ENCODE measurements around the gene ZNF436. TPM values are rescaled to one million over a fixed set of nuclear protein-coding genes. Genes with fewer than 3 reads are reported as not detected.

ZNF436 gene
- total and polyA plus RNA-seq, 2 of the 8 experiments (the other 6 are each of a cell fraction or from before 2014, with no cell fraction given) = 0.65 to 1.8 TPM

DNA sequence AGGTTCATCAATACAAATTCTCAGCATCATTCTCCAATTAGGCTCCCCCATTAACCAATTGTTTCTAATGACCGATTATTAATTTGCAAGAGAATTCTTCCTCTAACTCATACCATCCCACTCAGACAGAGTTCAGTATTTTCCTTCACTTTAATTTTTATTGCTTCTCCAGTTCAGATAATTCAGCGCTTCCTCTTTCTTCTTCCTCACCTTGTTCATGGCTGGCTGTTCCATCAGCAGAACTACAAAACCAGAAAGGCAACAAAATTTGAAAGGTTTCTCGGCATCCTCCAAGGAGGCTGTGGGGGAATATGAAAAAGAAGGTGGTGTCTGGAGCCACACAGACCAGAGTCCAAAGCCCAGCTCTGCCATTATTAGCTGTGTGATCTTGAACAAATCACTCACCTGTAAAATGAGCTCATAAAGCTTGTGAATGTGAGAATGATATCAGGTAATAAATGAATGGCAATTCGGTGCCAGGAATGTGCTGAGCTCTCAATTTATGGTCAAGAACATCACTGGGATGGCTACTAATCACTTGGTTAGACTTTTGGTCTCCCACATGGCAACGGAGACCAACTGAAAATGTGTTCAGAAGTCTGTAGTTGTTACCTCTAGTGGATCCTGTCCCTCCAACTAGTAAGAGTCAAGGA is 11.7 kb upstream of the ZNF436 start:
- ChIA-PET CTCF (ENCODE audit: partially characterized antibody) (interaction anchor here (0.9 to 3.0 kb wide), 2 partner anchors 12 to 23 kb away, joined by 4 to 13 read pairs; no protein-coding TSS in a partner anchor), POLR2A (ENCODE audit: partially characterized antibody) (interaction anchor here (1.1 to 1.2 kb wide), 2 partner anchors 31 to 38 kb away, joined by 3 read pairs; no protein-coding TSS in a partner anchor)
- H2BK120ac ChIP-seq (replicated peaks; ENCODE audit: low read depth, low read length) = no peak overlapping the region
- no peak overlapping the region for H2BK15ac ChIP-seq (ENCODE audit: low read length)
- H3K36me3 ChIP-seq (ENCODE audit: control insufficient read depth in 2 of 4, insufficient read depth in 4 of 4, low read length in 3 of 4) = no peaks in the 10 kb centered on the region
- H3K4ac ChIP-seq (replicated peaks; ENCODE audit: insufficient read length, low read depth, low read length) = no peak overlapping the region
- H4K20me1 ChIP-seq (replicated peaks in 1 of 2; ENCODE audit: control insufficient read depth in 1 of 2, insufficient read depth in 2 of 2, low read length in 2 of 2) = peaks cover 2 to 6% of the 10 kb centered on the region in 2 experiments
- no peak overlapping the region for H3K9ac ChIP-seq (replicated peaks in 1 of 4; ENCODE audit: extremely low read depth in 1 of 4, low read depth in 3 of 4, low read length in 3 of 4)
- H4K8ac ChIP-seq (ENCODE audit: extremely low read depth, insufficient read depth, low read length) = no peak overlapping the region
- H3K27ac ChIP-seq (ENCODE audit: low read depth, low read length) = no peak overlapping the region
- no peaks in the 10 kb centered on the region for H3K9me3 ChIP-seq (ENCODE audit: insufficient read depth in 2 of 2, low read depth in 1 of 2, low read length in 1 of 2)
- H3K23me2 ChIP-seq (ENCODE audit: low read depth, low read length) = no peaks in the 10 kb centered on the region
- H2BK5ac ChIP-seq (ENCODE audit: low read depth, low read length) = no peak overlapping the region
- H4K5ac ChIP-seq (ENCODE audit: insufficient read length, low read depth, low read length) = no peak overlapping the region
- H3K18ac ChIP-seq (ENCODE audit: extremely low read depth, low read length) = no peak overlapping the region
- peaks cover 12 to 80% (median 56%) of the 10 kb centered on the region in 4 experiments for H3K27me3 ChIP-seq (replicated peaks in 1 of 4; ENCODE audit: control insufficient read depth in 3 of 4, extremely low read depth in 1 of 4, insufficient read depth in 3 of 4, low read length in 3 of 4)
- no peaks in the 10 kb centered on the region for H3K79me1 ChIP-seq (ENCODE audit: low read depth, low read length)
- no peaks in the 10 kb centered on the region for H3K79me2 ChIP-seq (ENCODE audit: control insufficient read depth in 1 of 2, insufficient read depth in 2 of 2, low read length in 2 of 2)
- H3K4me3 ChIP-seq (ENCODE audit: extremely low read depth in 1 of 4, insufficient read depth in 2 of 4, low read depth in 3 of 4, low read length in 4 of 4) = no peak overlapping the region
- H4K91ac ChIP-seq (replicated peaks; ENCODE audit: insufficient read length, low read length) = no peak overlapping the region
- H2BK12ac ChIP-seq (ENCODE audit: low read depth, low read length) = no peak overlapping the region
- no peak overlapping the region for H3K56ac ChIP-seq (replicated peaks; ENCODE audit: insufficient read length, low read depth, low read length)
- H2BK20ac ChIP-seq (ENCODE audit: low read length) = no peak overlapping the region
- DNase-seq (ENCODE audit: low read depth in 1 of 2, low spot score in 2 of 2) (no peak), FAIRE-seq (no peak)
- no peak overlapping the region for H3K4me2 ChIP-seq (ENCODE audit: insufficient read depth in 1 of 2, low read depth in 2 of 2, low read length in 2 of 2)
- H2AFZ ChIP-seq (ENCODE audit: low read length) = no peak overlapping the region
- no peak overlapping the region for H3K23ac ChIP-seq (ENCODE audit: insufficient read length)
- WGBS, 2 experiments (ENCODE audit: extremely low coverage in 1 of 2, insufficient coverage in 1 of 2, insufficient read length in 1 of 2, insufficient replicate concordance in 2 of 2, low coverage in 1 of 2, low lambda C conversion rate in 2 of 2, missing lambda C conversion rate in 1 of 2) = 84% methylated on average over 5 of the region's 5 CpGs; no CpG with 5 or more reads in 1 of the 2 experiments
- H3K14ac ChIP-seq (ENCODE audit: insufficient read length) = no peak overlapping the region
- no peaks in the 10 kb centered on the region for H3K4me1 ChIP-seq (replicated peaks in 1 of 4; ENCODE audit: control insufficient read depth in 3 of 4, insufficient read depth in 4 of 4, low read length in 3 of 4)
- no peak overlapping the region for H2AK5ac ChIP-seq (ENCODE audit: low read depth, low read length)
- TF ChIP-seq SP2 (IDR thresholded peaks at IDR 0.05; ENCODE audit: low read length) (no peak), BCL11A (IDR thresholded peaks at IDR 0.05; ENCODE audit: low read depth in 2 of 2, low read length in 2 of 2) (no peak), CEBPB (IDR thresholded peaks at IDR 0.05; ENCODE audit: low read depth, low read length) (no peak), GABPA (IDR thresholded peaks at IDR 0.05; ENCODE audit: borderline replicate concordance, insufficient read depth, low read length) (no peak), CHD2 (IDR thresholded peaks at IDR 0.05; ENCODE audit: low read length) (no peak), SRF (IDR thresholded peaks at IDR 0.05; ENCODE audit: low read depth, low read length) (no peak), RXRA (IDR thresholded peaks at IDR 0.05; ENCODE audit: insufficient read depth, low read depth, low read length) (no peak)
